H1 (cell line): ENCODE measurements around the gene WDR54. TPM values are rescaled to one million over a fixed set of nuclear protein-coding genes. Genes with fewer than 3 reads are reported as not detected.

Source experiments
- CBX5 ChIP-seq: fragments of 300-800, 300-1000 bp; sonication (generic); IDR thresholded peaks from 2 replicates; pipeline ENCODE4 v1.7.1; 2016; ENCODE audit warnings: antibody characterized with exemption, low read length, low read depth
- CEBPB ChIP-seq: IDR thresholded peaks from 2 replicates; pipeline ENCODE4 v1.6.1; 2012; ENCODE audit warnings: low read depth, low read length
- CHD7 ChIP-seq: fragments of 300-600 bp; sonication (generic); IDR thresholded peaks from 2 replicates; pipeline ENCODE4 v1.7.1; 2012; ENCODE audit warnings: low read length, moderate library complexity, mild to moderate bottlenecking, inconsistent platforms; ENCODE audit not compliant: insufficient replicate concordance
- CREB1 ChIP-seq: IDR thresholded peaks from 2 replicates; pipeline ENCODE4 v1.6.1; 2012; ENCODE audit warnings: inconsistent platforms
- GABPA ChIP-seq: IDR thresholded peaks from 2 replicates; pipeline ENCODE4 v1.6.1; 2011; ENCODE audit warnings: mild to moderate bottlenecking, low read length, moderate library complexity, borderline replicate concordance; ENCODE audit not compliant: insufficient read depth
- JUND ChIP-seq: IDR thresholded peaks from 2 replicates; pipeline ENCODE4 v1.6.1; 2011; ENCODE audit warnings: mild to moderate bottlenecking, improper control_type of control experiment, low read length
- RAD21 ChIP-seq, 2 experiments: IDR thresholded peaks in 1 of 2; conservative IDR thresholded peaks in 1 of 2; 2 replicates each; pipeline ENCODE4 v1.6.1; 2011; ENCODE audit warnings: low read depth in 2 of 2, low read length in 2 of 2, improper control_type of control experiment in 1 of 2, inconsistent platforms in 1 of 2, mild to moderate bottlenecking in 1 of 2, moderate library complexity in 1 of 2
- RFX5 ChIP-seq: IDR thresholded peaks from 2 replicates; pipeline ENCODE4 v1.6.1; 2011; ENCODE audit warnings: low read depth, low read length, improper control_type of control experiment, borderline replicate concordance
- RXRA ChIP-seq: IDR thresholded peaks from 2 replicates; pipeline ENCODE4 v1.6.1; 2011; ENCODE audit warnings: low read depth, mild to moderate bottlenecking, low read length, moderate library complexity; ENCODE audit not compliant: insufficient read depth
- SIX5 ChIP-seq: IDR thresholded peaks from 2 replicates; pipeline ENCODE4 v1.6.1; 2011; ENCODE audit warnings: mild to moderate bottlenecking, low read depth, low read length
- SP2 ChIP-seq: IDR thresholded peaks from 2 replicates; pipeline ENCODE4 v1.6.1; 2012; ENCODE audit warnings: mild to moderate bottlenecking, low read length, inconsistent platforms
- polyA plus RNA-seq, 7 experiments: library from polyadenylated mRNA; depleted of rRNA in 3 of 7; stranded (reverse) in 5 of 7; unstranded in 2 of 7; fragments of >200 nt in 5 of 7; fragments of 200-250 nt in 2 of 7; gene quantifications; 1 replicate in 5 of 7; 2 replicates in 1 of 7; 4 replicates in 1 of 7; pipeline versions ENCODE4 v1.2.1 to v1.2.3, GENCODE V29; 2011 to 2013; ENCODE audit warnings: missing spikeins in 2 of 7, mixed read lengths in 2 of 7
- total RNA-seq: library from RNA; stranded (reverse); fragmentation: NEBNext Ultra II Directional; extraction: Animal tissue kit (Norgen Biotek cat#: 25700); gene quantifications from 2 replicates; pipeline ENCODE4 v1.2.1, GENCODE V29; 2021

Gene WDR54
- total and polyA plus RNA-seq, 2 of the 8 experiments (the other 6 are each of a cell fraction or from before 2014, with no cell fraction given), result 41.6 to 125 TPM

- TF ChIP-seq RAD21 (IDR thresholded peaks at IDR 0.05 in 1 of 2, conservative IDR thresholded peaks at IDR 0.05 in 1 of 2; ENCODE audit: low read depth in 2 of 2, low read length in 2 of 2) (no peak), SIX5 (no peak), RFX5 (no peak), JUND (no peak), CREB1 (peak; percentile 79), CEBPB (no peak), CHD7 (no peak), SP2 (no peak), GABPA (no peak), CBX5 (no peak), RXRA (no peak)
These were observed at the start of gene WDR54, which contains the start of gene C2orf81 (continued) for GRCh38 chr2:74421221-74421870.
